Right cardiac atrium (tissue), 5 donors: ENCODE measurements around the gene SUFU. TPM values are rescaled to one million over a fixed set of nuclear protein-coding genes. Genes with fewer than 3 reads are reported as not detected.

Source experiments
- ATAC-seq, 2 donors: fragments of 200-7000 bp; cut with Tn5 transposase; one replicate each; pipeline versions ENCODE4 v1.8.0 to v1.9.1; 2020; ENCODE audit warnings: moderate library complexity in 2 of 2, mild to moderate bottlenecking in 1 of 2
- DNase-seq, 3 donors: peaks; one replicate each; pipeline ENCODE4 v3.0.0-alpha.2; 2020
- H3K27ac ChIP-seq: one replicate; pipeline ENCODE4 v1.5.1; 2013; ENCODE audit warnings: mild to moderate bottlenecking, low read length, control low read depth, moderate library complexity
- H3K27me3 ChIP-seq: one replicate; pipeline ENCODE4 v1.6.1; 2013; ENCODE audit not compliant: control insufficient read depth, insufficient read depth
- H3K4me1 ChIP-seq: one replicate; pipeline ENCODE4 v1.6.1; 2013; ENCODE audit warnings: low read length; ENCODE audit not compliant: control insufficient read depth, insufficient read depth
- H3K4me3 ChIP-seq: one replicate; pipeline ENCODE4 v1.5.1; 2013; ENCODE audit warnings: low read length, control low read depth
- H3K9me3 ChIP-seq: one replicate; pipeline ENCODE4 v1.6.1; 2013; ENCODE audit warnings: low read length; ENCODE audit not compliant: control insufficient read depth
- WGBS: extraction: QIAGEN DNeasy Blood & Tissue Kit; methylation state at CpG from one replicate; pipeline ENCODE4 v1.1.7; 2013; 5-methylcytosine and 5-hydroxymethylcytosine counted together
- intact Hi-C, 4 donors: fragments of 100-400 bp; cut with DNase I; formaldehyde crosslinking; loops; one replicate each; pipeline versions ENCODE4 v1.11.0 to v1.14.0; 2022 to 2023
- polyA plus RNA-seq: library from polyadenylated mRNA; stranded (reverse); fragments of 200-250 nt; gene quantifications from one replicate; pipeline ENCODE4 v1.2.3, GENCODE V29; 2013
- total RNA-seq, 4 donors: library from RNA; stranded (reverse); fragmentation: NEBNext Ultra II Directional; extraction: Animal tissue kit (Norgen Biotek cat#: 25700); gene quantifications; one replicate each; pipeline ENCODE4 v1.2.1, GENCODE V29; 2021
- donor health status: healthy with polysubstance abuse.
- donor health status: DM: no; HTN: yes; CAD: no.
- donor health status: DM: no; HTN: no; CAD: no.
- donor health status: DM: no; HTN: yes; CAD: no; lungs with severe emphysema.
- donor health status: DM: yes; HTN: yes; CAD: no.

The SUFU gene
- total and polyA plus RNA-seq, 5 donors, result 6.7 to 11.8 (median 11.4) TPM

DNA sequence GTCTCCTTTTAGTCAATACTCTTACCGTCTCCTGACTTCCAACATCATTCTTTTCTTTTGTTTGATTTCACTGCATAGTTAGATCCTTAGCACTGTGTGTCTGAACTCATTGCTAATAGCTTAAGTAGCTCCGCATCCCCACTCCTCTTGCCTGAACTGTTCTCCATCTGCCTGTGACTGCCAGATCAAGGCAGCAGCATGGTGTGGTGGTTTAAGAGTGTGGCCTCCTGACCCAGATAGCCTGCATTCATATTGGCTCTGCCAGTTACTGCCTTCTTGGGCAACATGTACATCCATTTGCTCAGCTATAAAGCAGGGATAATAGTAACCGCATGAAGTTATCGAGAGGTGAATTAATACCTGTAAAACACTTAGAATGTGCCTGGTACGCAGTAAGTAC is 50.8 kb downstream of the SUFU start:
- H3K9me3 ChIP-seq, result no peaks in the 10 kb centered on the region
- H3K27me3 ChIP-seq, result no peaks in the 10 kb centered on the region
- intact Hi-C loops, result no loop called here
- no peaks in the 10 kb centered on the region for H3K4me1 ChIP-seq
- no peak overlapping the region for H3K4me3 ChIP-seq
- ATAC-seq (no peak), DNase-seq (no peak)
- H3K27ac ChIP-seq, result no peak overlapping the region
- 98% methylated on average over 5 of the region's 5 CpGs for WGBS

DNA sequence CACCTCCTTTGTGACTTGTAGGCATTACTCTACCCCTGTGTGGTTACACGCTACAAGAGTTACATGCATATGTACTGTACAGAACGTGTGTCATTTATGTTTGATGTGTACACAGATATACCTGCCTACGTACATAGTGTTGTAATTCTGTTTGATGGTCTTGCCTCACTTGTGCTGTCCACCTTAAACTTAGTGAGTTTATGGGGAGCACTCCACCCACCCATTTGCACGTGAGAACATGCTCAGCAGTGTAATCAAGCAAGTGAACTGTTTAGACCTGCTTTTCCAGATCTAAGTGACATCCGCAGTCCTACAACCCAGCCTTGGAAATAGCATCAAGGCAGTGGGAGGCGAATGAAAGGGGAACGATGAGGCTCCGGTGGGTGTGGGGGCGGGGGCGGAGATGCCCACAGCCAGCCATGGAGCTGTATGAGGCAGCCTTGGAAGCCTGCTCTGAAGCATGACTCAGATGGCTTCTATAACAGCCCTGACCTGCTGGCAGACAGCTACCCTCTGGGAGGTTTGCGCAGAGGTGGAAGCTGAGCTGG is 52.1 kb downstream of the SUFU start:
- no peak overlapping the region for H3K4me3 ChIP-seq
- DNase-seq (no peak), ATAC-seq (peak in 1 of 2 donors; percentile 55)
- H3K4me1 ChIP-seq, result no peaks in the 10 kb centered on the region
- H3K9me3 ChIP-seq, result no peaks in the 10 kb centered on the region
- H3K27me3 ChIP-seq, result no peaks in the 10 kb centered on the region
- 65% methylated on average over 11 of the region's 11 CpGs for WGBS
- intact Hi-C loops, result no loop called here
- no peak overlapping the region for H3K27ac ChIP-seq

DNA sequence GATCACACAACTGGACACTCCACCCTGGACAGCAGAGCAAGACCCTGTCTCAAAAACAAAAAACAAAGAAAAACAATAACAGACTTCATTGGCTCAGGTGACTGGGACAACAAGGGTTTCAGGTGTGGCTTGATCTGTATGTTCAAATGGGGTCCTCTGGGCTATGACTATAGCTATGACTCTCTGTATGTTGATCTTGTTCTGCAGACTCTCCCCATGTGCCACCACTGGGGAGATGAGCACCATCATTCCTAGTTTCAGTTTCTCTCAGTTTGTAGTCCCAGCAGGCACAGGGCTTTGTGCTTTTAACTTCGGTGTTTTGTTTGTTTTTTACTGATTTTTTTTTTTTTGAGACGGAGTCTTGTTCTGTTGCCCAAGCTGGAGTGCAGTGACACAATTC is 53.8 kb downstream of the SUFU start:
- Histone ChIP-seq H3K27ac (no peak overlapping the region), H3K4me1 (no peaks in the 10 kb centered on the region), H3K27me3 (no peaks in the 10 kb centered on the region), H3K4me3 (no peak overlapping the region), H3K9me3 (no peaks in the 10 kb centered on the region)
- WGBS, result 70% methylated on average over 2 of the region's 2 CpGs
- ATAC-seq, result no peak
- intact Hi-C loops, result no loop called here
- DNase-seq, result no peak

DNA sequence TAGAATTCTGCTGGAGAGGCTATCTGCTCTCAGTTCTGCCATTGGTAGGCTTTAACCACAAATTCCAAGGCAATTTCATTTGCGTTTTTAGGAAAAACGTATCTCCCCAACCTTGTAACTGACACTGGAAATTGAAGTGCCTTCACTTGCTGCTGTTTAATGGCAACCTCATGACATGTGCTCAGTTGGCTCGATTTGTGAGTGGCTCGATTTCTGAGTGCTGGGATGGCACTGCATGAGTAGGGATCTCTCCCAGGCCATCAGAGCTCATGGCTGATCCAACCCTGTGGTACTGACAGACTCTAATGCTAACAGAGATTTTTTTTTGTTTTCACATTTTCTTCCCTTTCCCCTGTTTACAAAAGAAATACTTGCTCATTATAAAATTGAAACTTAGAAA is 56.0 kb downstream of the SUFU start:
- Histone ChIP-seq H3K27ac (no peak overlapping the region), H3K4me3 (no peak overlapping the region), H3K4me1 (no peaks in the 10 kb centered on the region), H3K27me3 (no peaks in the 10 kb centered on the region), H3K9me3 (no peaks in the 10 kb centered on the region)
- intact Hi-C loops, result loop anchor here in 1 of 4 donors (10.0 kb wide), 1 partner anchor 45 kb away; no protein-coding TSS in a partner anchor
- WGBS, result 80% methylated on average over 4 of the region's 4 CpGs
- no peak for ATAC-seq
- DNase-seq, result no peak

DNA sequence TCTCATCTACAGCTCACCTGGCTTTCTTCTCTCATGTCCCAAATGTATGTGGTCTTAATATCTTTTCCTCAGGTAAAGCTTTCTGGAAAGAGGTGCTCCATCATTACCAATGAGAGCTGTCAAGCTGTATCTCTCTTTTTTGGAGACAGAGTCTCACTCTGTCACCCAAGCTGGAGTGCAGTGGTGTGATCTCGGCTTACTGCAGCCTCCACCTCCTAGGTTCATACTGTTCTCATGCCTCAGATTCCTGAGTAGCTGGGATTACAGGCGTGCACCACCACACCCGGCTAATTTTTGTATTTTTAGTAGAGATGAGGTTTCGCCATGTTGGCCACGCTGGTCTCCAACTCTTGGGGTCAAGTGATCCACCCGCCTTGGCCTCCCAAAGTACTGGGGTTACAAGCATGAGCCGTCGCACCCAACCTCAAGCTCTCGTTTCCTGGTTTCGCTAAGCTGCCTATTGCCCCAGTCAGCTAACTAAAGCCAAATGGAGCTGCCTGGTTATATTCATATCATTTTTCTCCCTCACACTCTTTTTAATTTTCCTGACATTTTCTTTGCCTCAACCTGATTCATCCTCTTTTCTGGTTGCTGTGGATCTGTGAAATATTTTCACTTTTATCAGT is 60.5 kb downstream of the SUFU start:
- Histone ChIP-seq H3K4me3 (no peak overlapping the region), H3K4me1 (peaks cover 2% of the 10 kb centered on the region), H3K27me3 (no peaks in the 10 kb centered on the region), H3K27ac (no peak overlapping the region), H3K9me3 (no peaks in the 10 kb centered on the region)
- WGBS, result 95% methylated on average over 10 of the region's 10 CpGs
- intact Hi-C loops, result loop anchor here in 1 of 4 donors (10.0 kb wide), 1 partner anchor 50 kb away; no protein-coding TSS in a partner anchor
- ATAC-seq (no peak), DNase-seq (no peak)

GRCh38 chr10:102565793-102566192 is 62.0 kb downstream of the SUFU start:
- no peaks in the 10 kb centered on the region for H3K27me3 ChIP-seq
- WGBS, result 89% methylated on average over 8 of the region's 8 CpGs
- H3K4me1 ChIP-seq, result peaks cover 2% of the 10 kb centered on the region
- ATAC-seq, result no peak
- no peaks in the 10 kb centered on the region for H3K9me3 ChIP-seq
- H3K4me3 ChIP-seq, result no peak overlapping the region
- no peak overlapping the region for H3K27ac ChIP-seq
- no peak for DNase-seq
- intact Hi-C loops, result loop anchor here in 1 of 4 donors (10.0 kb wide), 1 partner anchor 51 kb away; no protein-coding TSS in a partner anchor

- DNase-seq, result no peak
- WGBS, result 61% methylated on average over 1 of the region's 1 CpG
- no peak for ATAC-seq
- intact Hi-C loops, result no loop called here
- H3K9me3 ChIP-seq, result no peaks in the 10 kb centered on the region
- no peak overlapping the region for H3K4me3 ChIP-seq
- no peak overlapping the region for H3K27ac ChIP-seq
- H3K4me1 ChIP-seq, result no peaks in the 10 kb centered on the region
- no peaks in the 10 kb centered on the region for H3K27me3 ChIP-seq
These were observed 75.0 kb downstream of the SUFU start for GRCh38 chr10:102578782-102579181.

DNA sequence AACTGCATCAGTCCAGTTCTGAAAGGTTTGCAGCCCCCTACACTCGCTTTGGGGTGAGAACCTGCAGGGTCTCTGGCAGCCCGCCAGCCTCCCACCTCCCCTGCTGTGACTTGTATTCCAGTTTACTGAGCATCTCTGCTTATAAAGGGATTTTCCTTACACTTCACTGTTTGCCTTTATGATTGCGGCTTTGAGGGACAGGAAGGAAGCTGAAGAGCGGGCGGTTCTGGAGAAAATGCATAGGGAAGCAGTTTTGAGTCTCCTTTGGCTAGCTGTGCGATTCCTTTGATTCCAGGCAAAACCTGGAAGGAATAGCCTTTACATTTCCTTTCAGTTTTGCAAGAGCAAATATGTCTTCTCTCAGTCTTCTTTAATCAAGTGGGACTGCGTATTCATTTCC is 75.6 kb downstream of the SUFU start:
- H3K4me1 ChIP-seq, result no peaks in the 10 kb centered on the region
- WGBS, result 48% methylated on average over 7 of the region's 7 CpGs
- intact Hi-C loops, result no loop called here
- ATAC-seq, result no peak
- H3K27ac ChIP-seq, result peak overlapping the region; percentile 20
- DNase-seq, result peak in 1 of 3 donors; percentile 53
- H3K9me3 ChIP-seq, result no peaks in the 10 kb centered on the region
- no peak overlapping the region for H3K4me3 ChIP-seq
- H3K27me3 ChIP-seq, result no peaks in the 10 kb centered on the region

- H3K4me3 ChIP-seq, result no peak overlapping the region
- no peaks in the 10 kb centered on the region for H3K27me3 ChIP-seq
- DNase-seq (no peak), ATAC-seq (peak; percentile 30 to 67)
- intact Hi-C loops, result loop anchor here in 3 of 4 donors (5.0 to 10.0 kb wide), 6 partner anchors 73 to 345 kb away; partner anchors contain the start of genes NFKB2 (in 2 of the 3), ACTR1A (in 1 of the 3) and SUFU (in 1 of the 3)
- 63% methylated on average over 4 of the region's 4 CpGs for WGBS
- peak overlapping the region; percentile 32 for H3K27ac ChIP-seq
- no peaks in the 10 kb centered on the region for H3K4me1 ChIP-seq
- no peaks in the 10 kb centered on the region for H3K9me3 ChIP-seq
These were observed 76.5 kb downstream of the SUFU start for GRCh38 chr10:102580230-102580629.

DNA sequence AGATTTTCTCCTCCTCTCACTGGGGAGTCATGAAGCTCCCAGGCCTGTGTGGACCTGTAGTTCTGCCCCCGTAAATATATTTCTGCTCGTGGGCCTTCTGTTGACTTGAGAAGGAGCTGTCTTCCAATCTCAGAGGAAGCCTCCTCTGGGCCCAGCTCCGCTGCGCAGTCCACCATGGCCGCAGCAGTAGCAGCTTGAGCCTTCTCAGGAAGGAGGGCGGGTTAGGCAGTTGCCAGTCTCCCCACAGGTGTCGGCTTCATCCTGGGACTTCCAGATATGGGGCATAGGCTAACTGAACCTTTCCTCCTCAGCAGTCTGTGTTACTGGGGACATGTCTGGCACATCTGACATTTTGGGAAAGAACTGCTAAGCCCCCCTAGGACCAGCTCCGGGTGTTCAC is 77.6 kb downstream of the SUFU start:
- intact Hi-C loops, result loop anchor here in 3 of 4 donors (5.0 to 10.0 kb wide), 6 partner anchors 74 to 347 kb away; partner anchors contain the start of genes NFKB2 (in 2 of the 3), ACTR1A (in 1 of the 3) and SUFU (in 1 of the 3)
- H3K9me3 ChIP-seq, result no peaks in the 10 kb centered on the region
- no peak overlapping the region for H3K27ac ChIP-seq
- H3K27me3 ChIP-seq, result no peaks in the 10 kb centered on the region
- 84% methylated on average over 8 of the region's 8 CpGs for WGBS
- H3K4me3 ChIP-seq, result no peak overlapping the region
- ATAC-seq (no peak), DNase-seq (no peak)
- H3K4me1 ChIP-seq, result no peaks in the 10 kb centered on the region

DNA sequence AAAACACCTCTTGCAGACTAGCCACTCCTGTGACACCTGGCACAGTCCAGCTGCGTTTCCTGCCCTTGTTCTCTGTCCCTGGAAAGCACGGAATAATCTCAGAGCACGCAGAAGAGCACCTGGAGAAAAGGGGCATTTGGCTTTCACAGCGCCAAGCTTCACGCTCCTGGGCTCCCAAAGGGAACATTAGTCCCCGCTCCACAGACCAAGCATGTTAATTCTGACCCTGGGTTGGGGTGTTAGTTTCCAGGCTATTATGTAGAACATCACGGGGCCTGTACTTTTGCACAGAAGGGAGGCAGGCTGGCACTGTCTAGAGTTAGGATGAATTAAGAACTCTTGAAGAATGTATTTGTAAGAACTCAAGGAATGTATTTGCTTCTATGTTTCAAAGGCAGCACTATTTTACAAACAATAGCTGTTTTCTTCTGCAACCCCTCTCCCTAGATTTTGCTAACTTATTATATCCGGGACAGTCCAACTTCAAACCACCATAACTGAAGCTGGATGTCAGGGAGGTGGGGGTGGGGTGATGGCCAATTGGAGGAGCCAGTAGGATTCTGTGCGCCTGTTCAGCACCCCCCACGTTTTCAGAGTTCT is 78.3 kb downstream of the SUFU start:
- ATAC-seq (no peak), DNase-seq (no peak)
- Histone ChIP-seq H3K4me3 (no peak overlapping the region), H3K4me1 (no peaks in the 10 kb centered on the region), H3K9me3 (no peaks in the 10 kb centered on the region), H3K27ac (no peak overlapping the region), H3K27me3 (no peaks in the 10 kb centered on the region)
- 54% methylated on average over 10 of the region's 10 CpGs for WGBS
- intact Hi-C loops, result loop anchor here in 3 of 4 donors (5.0 to 10.0 kb wide), 6 partner anchors 75 to 347 kb away; partner anchors contain the start of genes NFKB2 (in 2 of the 3), ACTR1A (in 1 of the 3) and SUFU (in 1 of the 3)
